Endothelial cell of umbilical vein (primary cell): ENCODE measurements around the gene ATRNL1.

ENCODE experiments used
- CTCF ChIP-seq, 2 donors: IDR thresholded peaks; 1 replicate in 1 of 2; 2 replicates in 1 of 2; pipeline ENCODE4 v1.5.1; 2011; ENCODE audit warnings: low read length in 2 of 2, mild to moderate bottlenecking in 2 of 2, moderate library complexity in 2 of 2, control low read depth in 1 of 2, inconsistent platforms in 1 of 2, low read depth in 1 of 2; ENCODE audit not compliant: insufficient read depth in 1 of 2; ENCODE audit errors: extremely low read depth in 1 of 2
- EZH2 ChIP-seq: IDR thresholded peaks from 2 replicates; pipeline ENCODE4 v1.6.1; 2012; ENCODE audit warnings: borderline replicate concordance, low read depth, mild to moderate bottlenecking, moderate library complexity, low read length, inconsistent platforms; ENCODE audit not compliant: severe bottlenecking
- FOS ChIP-seq: IDR thresholded peaks from 2 replicates; pipeline ENCODE4 v1.6.1; 2011; ENCODE audit warnings: mild to moderate bottlenecking, low read length, moderate library complexity, borderline replicate concordance; ENCODE audit not compliant: insufficient read depth
- GATA2 ChIP-seq: IDR thresholded peaks from 2 replicates; pipeline ENCODE4 v1.7.0; 2011; ENCODE audit warnings: low read depth, mild to moderate bottlenecking, moderate library complexity, mixed read lengths, low read length; ENCODE audit not compliant: insufficient read length, insufficient read depth
- POLR2A ChIP-seq: IDR thresholded peaks from 2 replicates; pipeline ENCODE4 v1.6.1; 2012; ENCODE audit warnings: low read depth, mild to moderate bottlenecking, control low read depth, low read length

DNA sequence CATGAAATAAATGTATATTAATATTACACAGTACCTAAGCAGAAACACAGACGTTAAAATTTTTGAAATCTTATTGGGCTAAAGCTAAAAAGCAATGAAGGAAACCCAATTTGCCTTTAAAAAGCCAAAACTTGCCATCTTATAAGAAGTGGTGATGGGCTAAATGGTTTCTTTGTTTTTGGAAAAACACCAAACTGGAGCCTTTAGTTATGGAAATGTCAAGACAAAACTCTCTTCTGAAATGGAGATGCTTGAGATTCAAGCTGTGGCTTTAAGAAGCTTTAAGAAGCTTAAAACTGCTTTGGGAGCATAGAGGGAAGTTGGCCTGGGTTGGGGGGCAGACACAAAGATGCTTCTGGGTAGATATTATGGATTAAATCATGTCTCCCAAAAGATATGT is 902.9 kb downstream of the ATRNL1 start:
- TF ChIP-seq CTCF (IDR thresholded peaks at IDR 0.05; ENCODE audit: extremely low read depth in 1 of 2, insufficient read depth in 1 of 2, low read depth in 1 of 2, low read length in 2 of 2) (no peak), EZH2 (no peak), POLR2A (no peak), FOS (no peak), GATA2 (no peak)
